GM12878 (cell line): ENCODE results near the gene AIF1. TPM values are rescaled to one million over a fixed set of nuclear protein-coding genes. Genes with fewer than 3 reads are reported as not detected.

Experiments used
- ATAC-seq: fragments of 200-7000 bp; cut with Tn5 transposase; 3 replicates; pipeline ENCODE4 v1.9.1; 2020; ENCODE audit warnings: mild to moderate bottlenecking, moderate library complexity
- BruUV-seq: library from RNA; stranded (reverse); fragments of 400-500 nt; replicated peaks from 2 replicates; lab custom pipeline; 2021; lab: Mats Ljungman, UMichigan
- CTCF ChIA-PET: fragments of 300-600 bp; sonication (Branson Sonifier 250); formaldehyde crosslinking; extraction: SDS; loops from one replicate; lab custom pipeline; 2021; ENCODE audit warnings: inconsistent platforms; lab: Yijun Ruan, JAX
- POLR2A ChIA-PET: fragments of 350-600 bp; formaldehyde crosslinking; extraction: SDS; loops from one replicate; lab custom pipeline; 2021; ENCODE audit warnings: inconsistent platforms; lab: Charles Lee
- RAD21 ChIA-PET: fragments of 300-600 bp; sonication (Branson Sonifier 250); formaldehyde crosslinking; loops from one replicate; lab custom pipeline; 2023; ENCODE audit warnings: antibody characterized with exemption; ENCODE audit not compliant: unreplicated experiment; lab: Charles Lee
- SMC1A ChIA-PET: fragments of 300-600 bp; sonication (Branson Sonifier 250); formaldehyde crosslinking; loops from one replicate; lab custom pipeline; 2023; ENCODE audit not compliant: unreplicated experiment, uncharacterized antibody; lab: Charles Lee
- DNase-seq: peaks from one replicate; pipeline ENCODE4 v3.0.0-alpha.2; 2011; ENCODE audit warnings: low read depth, low spot score
- FAIRE-seq: peaks from 3 replicates; lab custom pipeline; 2011; peaks lifted over from hg19 to GRCh38; lab: Jason Lieb, UNC
- H2AFZ ChIP-seq: 2 replicates; pipeline ENCODE4 v1.6.0; 2011; ENCODE audit warnings: low read depth, low read length, control low read depth; ENCODE audit not compliant: control insufficient read depth
- H3K27ac ChIP-seq: 2 replicates; pipeline ENCODE4 v1.5.1; 2011; ENCODE audit warnings: control low read depth; ENCODE audit not compliant: control insufficient read depth, insufficient read depth
- H3K27me3 ChIP-seq, 2 experiments: replicated peaks in 1 of 2; 2 replicates each; pipeline versions ENCODE4 v1.6.0 to v1.6.1; 2011; ENCODE audit warnings: low read length in 1 of 2; ENCODE audit not compliant: control insufficient read depth in 2 of 2, insufficient read depth in 2 of 2
- H3K36me3 ChIP-seq, 2 experiments: 2 replicates each; pipeline ENCODE4 v1.5.1; 2011; ENCODE audit warnings: low read length in 1 of 2; ENCODE audit not compliant: control insufficient read depth in 2 of 2, insufficient read depth in 2 of 2
- H3K4me1 ChIP-seq: 2 replicates; pipeline ENCODE4 v1.6.1; 2011; ENCODE audit warnings: mild to moderate bottlenecking, low read length, moderate library complexity, mixed read lengths; ENCODE audit not compliant: control insufficient read depth, insufficient read depth
- H3K4me2 ChIP-seq: 2 replicates; pipeline ENCODE4 v1.6.0; 2011; ENCODE audit warnings: control low read depth; ENCODE audit not compliant: control insufficient read depth, insufficient read depth
- H3K4me3 ChIP-seq: fragments of 200-600 bp; sonication (generic); 2 replicates; pipeline ENCODE4 v1.5.1; 2016
- H3K79me2 ChIP-seq: 2 replicates; pipeline ENCODE4 v1.6.0; 2011; ENCODE audit warnings: low read length; ENCODE audit not compliant: control insufficient read depth, insufficient read depth
- H3K9ac ChIP-seq: 2 replicates; pipeline ENCODE4 v1.8.0; 2011; ENCODE audit warnings: low read length, control low read depth, mixed read lengths; ENCODE audit not compliant: control insufficient read depth, insufficient read depth
- H3K9me3 ChIP-seq: replicated peaks from 3 replicates; pipeline ENCODE4 v1.5.1; 2011; ENCODE audit warnings: mild to moderate bottlenecking, low read length; ENCODE audit not compliant: control insufficient read depth, insufficient read depth
- H4K20me1 ChIP-seq: 2 replicates; pipeline ENCODE4 v1.6.0; 2011; ENCODE audit not compliant: control insufficient read depth, insufficient read depth
- HCFC1 ChIP-seq: fragments of 150-350 bp; IDR thresholded peaks from 2 replicates; pipeline ENCODE4 v1.6.1; 2014; ENCODE audit warnings: low read length
- HDGF ChIP-seq: fragments of 450-650 bp; IDR thresholded peaks from 2 replicates; pipeline ENCODE4 v1.6.1; 2016; ENCODE audit warnings: antibody characterized with exemption
- NR2F1 ChIP-seq: fragments of 450-650 bp; conservative IDR thresholded peaks from 2 replicates; pipeline ENCODE4 v1.6.1; 2017; ENCODE audit warnings: mild to moderate bottlenecking
- NRF1 ChIP-seq: conservative IDR thresholded peaks from 2 replicates; pipeline ENCODE4 v1.6.1; 2011; ENCODE audit warnings: mild to moderate bottlenecking, low read depth, low read length, improper control_type of control experiment
- POLR2AphosphoS2 ChIP-seq: IDR thresholded peaks from 2 replicates; pipeline ENCODE4 v1.6.1; 2011; ENCODE audit warnings: low read depth, mild to moderate bottlenecking, low read length, improper control_type of control experiment, moderate library complexity
- SREBF1 ChIP-seq: IDR thresholded peaks from 2 replicates; pipeline ENCODE4 v1.6.1; 2012; ENCODE audit warnings: mild to moderate bottlenecking, low read length
- WGBS: methylation state at CpG from one replicate; pipeline ENCODE4 v1.1.6; 2016; ENCODE audit warnings: low lambda C conversion rate; ENCODE audit not compliant: insufficient replicate concordance, insufficient coverage; ENCODE audit errors: missing lambda C conversion rate; 5-methylcytosine and 5-hydroxymethylcytosine counted together
- in situ Hi-C: fragments of 300-500 bp; cut with MboI; formaldehyde crosslinking; loops from 9 replicates; pipeline ENCODE4 v1.14.3; 2018; ENCODE audit warnings: mixed read lengths
- intact Hi-C: fragments of 100-400 bp; cut with micrococcal nuclease; formaldehyde crosslinking; loops from one replicate; pipeline ENCODE4 v1.14.2; 2022; ENCODE audit not compliant: unreplicated experiment
- polyA plus RNA-seq, 11 experiments: library from polyadenylated mRNA; depleted of rRNA in 4 of 11; unstranded in 6 of 11; stranded (reverse) in 5 of 11; fragments of >200 nt; fragmentation: Nextera tagmentation in 4 of 11; fragmentation: Illumina TruSeq in 1 of 11; extraction: Ambion mirVana in 4 of 11; extraction: Trizol in 1 of 11; gene quantifications; 1 replicate in 1 of 11; 2 replicates in 10 of 11; pipeline versions ENCODE4 v1.2.1 to v1.2.3, GENCODE V29; 2011 to 2016; ENCODE audit warnings: inconsistent platforms in 2 of 11, missing spikeins in 2 of 11, low read depth in 1 of 11
- total RNA-seq, 4 experiments: library from RNA; depleted of rRNA in 3 of 4; stranded (reverse); fragments of >200 nt in 3 of 4; fragmentation: Illumina TruSeq in 1 of 4; extraction: Trizol in 1 of 4; gene quantifications; 2 replicates each; pipeline versions ENCODE4 v1.2.1 to v1.2.3, GENCODE V29; 2013 to 2021
- TF ChIP-seq, protein P1 (sequence below), 3 experiments: IDR thresholded peaks in 2 of 3; conservative IDR thresholded peaks in 1 of 3; 2 replicates each; pipeline ENCODE4 v1.5.1; 2011; ENCODE audit warnings: low read depth in 3 of 3, low read length in 3 of 3, mild to moderate bottlenecking in 3 of 3, control low read depth in 2 of 3, moderate library complexity in 2 of 3, inconsistent platforms in 1 of 3, mixed read lengths in 1 of 3; ENCODE audit not compliant: control insufficient read depth in 2 of 3, insufficient read depth in 1 of 3; ENCODE audit errors: extremely low read depth in 1 of 3

Gene AIF1
- total and polyA plus RNA-seq, 10 of the 15 experiments (the other 5 are each of a cell fraction or from before 2014, with no cell fraction given), result 1.9 to 256 (median 134) TPM

DNA sequence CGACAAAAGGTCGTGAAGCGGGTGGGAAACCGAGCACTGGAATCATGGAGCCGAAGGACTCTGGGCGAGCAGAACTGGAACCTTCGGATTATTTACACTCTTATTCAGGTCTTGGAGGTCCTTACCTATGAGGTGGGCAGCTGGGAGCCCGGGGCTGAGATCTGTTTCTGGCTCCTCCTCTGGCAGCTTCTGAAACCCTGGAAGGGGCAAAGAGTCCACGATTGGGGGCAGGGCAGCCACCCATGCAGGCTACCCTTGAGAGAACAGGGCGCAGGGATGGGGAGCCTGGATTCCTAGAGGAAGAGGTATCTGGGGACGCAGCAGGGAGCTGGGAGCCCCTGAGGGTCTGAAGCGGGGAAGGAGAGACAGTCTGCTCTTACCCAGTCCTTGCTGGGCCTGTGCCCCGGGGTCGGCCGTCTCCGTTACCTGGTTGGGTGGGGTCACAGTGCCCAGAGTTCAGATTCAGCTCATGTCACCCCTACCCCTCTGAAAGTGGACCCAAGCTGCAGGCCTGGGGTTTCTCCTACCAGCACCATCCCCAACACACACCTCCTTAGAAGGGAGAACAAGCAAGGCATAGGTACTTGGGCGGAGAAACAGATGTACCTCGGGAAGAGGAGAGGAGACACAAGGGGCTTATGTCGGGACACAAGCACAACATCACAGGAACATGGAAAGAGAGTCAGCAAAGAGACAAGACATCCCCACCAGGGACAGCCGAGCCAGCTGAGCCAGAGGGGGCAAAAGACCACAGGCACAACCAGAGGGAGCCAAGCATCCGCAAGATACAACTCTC is 33.4 kb upstream of the AIF1 start:
- Histone ChIP-seq H3K4me3 (peak overlapping the region; percentile 93), H3K9ac (peak overlapping the region; percentile 90), H3K79me2 (peaks cover 57% of the 10 kb centered on the region), H3K36me3 (peaks cover 0 to 7% of the 10 kb centered on the region in 2 experiments; a peak in 2 of 4 replicates), H3K27ac (peak overlapping the region; percentile 91), H3K27me3 (no peaks in the 10 kb centered on the region), H2AFZ (peak overlapping the region; percentile 76; the same call in 1 of the 2 replicates), H3K9me3 (no peaks in the 10 kb centered on the region), H3K4me2 (peak overlapping the region; percentile 95), H4K20me1 (no peaks in the 10 kb centered on the region), H3K4me1 (peaks cover 48% of the 10 kb centered on the region)
- in situ Hi-C loops, result no loop called here
- FAIRE-seq, result no peak
- BruUV-seq, result TSS peak; percentile 79
- RAD21 ChIA-PET, result interaction anchor here (1.0 to 17.5 kb wide), 9 partner anchors 7 to 249 kb away, joined by 3 to 620 read pairs (median 5); partner anchors contain the start of genes AIF1, ATP6V1G2, DDX39B and LTA
- WGBS, result 2% methylated on average over 21 of the region's 21 CpGs
- ATAC-seq, result peak; percentile 1; the same call in 1 of the 3 replicates
- CTCF ChIA-PET, result interaction anchor here (0.7 to 31.0 kb wide), 9 partner anchors 8 to 379 kb away, joined by 3 to 2098 read pairs (median 5); partner anchors contain the start of genes ATP6V1G2, DDX39B, LST1 and LTA
- SMC1A ChIA-PET, result interaction anchor here (1.2 to 45.5 kb wide), 6 partner anchors 6 to 248 kb away, joined by 3 to 1989 read pairs (median 32); partner anchors contain the start of genes ATP6V1G2, DDX39B, LTA and NCR3
- intact Hi-C loops, result loop anchor here (2.0 kb wide), 2 partner anchors 23 to 31 kb away; no protein-coding TSS in a partner anchor
- POLR2A ChIA-PET, result interaction anchor here (1.1 to 17.1 kb wide), 10 partner anchors 9 to 87 kb away, joined by 3 to 282 read pairs (median 6); partner anchors contain the start of genes ATP6V1G2, GPANK1, LTA and NCR3
- TF ChIP-seq, protein P1, sequence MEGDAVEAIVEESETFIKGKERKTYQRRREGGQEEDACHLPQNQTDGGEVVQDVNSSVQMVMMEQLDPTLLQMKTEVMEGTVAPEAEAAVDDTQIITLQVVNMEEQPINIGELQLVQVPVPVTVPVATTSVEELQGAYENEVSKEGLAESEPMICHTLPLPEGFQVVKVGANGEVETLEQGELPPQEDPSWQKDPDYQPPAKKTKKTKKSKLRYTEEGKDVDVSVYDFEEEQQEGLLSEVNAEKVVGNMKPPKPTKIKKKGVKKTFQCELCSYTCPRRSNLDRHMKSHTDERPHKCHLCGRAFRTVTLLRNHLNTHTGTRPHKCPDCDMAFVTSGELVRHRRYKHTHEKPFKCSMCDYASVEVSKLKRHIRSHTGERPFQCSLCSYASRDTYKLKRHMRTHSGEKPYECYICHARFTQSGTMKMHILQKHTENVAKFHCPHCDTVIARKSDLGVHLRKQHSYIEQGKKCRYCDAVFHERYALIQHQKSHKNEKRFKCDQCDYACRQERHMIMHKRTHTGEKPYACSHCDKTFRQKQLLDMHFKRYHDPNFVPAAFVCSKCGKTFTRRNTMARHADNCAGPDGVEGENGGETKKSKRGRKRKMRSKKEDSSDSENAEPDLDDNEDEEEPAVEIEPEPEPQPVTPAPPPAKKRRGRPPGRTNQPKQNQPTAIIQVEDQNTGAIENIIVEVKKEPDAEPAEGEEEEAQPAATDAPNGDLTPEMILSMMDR (IDR thresholded peaks at IDR 0.05 in 2 of 3, conservative IDR thresholded peaks at IDR 0.05 in 1 of 3; ENCODE audit: control insufficient read depth in 2 of 3, extremely low read depth in 1 of 3, insufficient read depth in 1 of 3, low read depth in 3 of 3, low read length in 3 of 3), result peak in 1 of 3 experiments; percentile 16; a peak in 1 of 6 replicates
- TF ChIP-seq POLR2AphosphoS2 (0 out of 2 replicates have a peak, but pooled peaks have one; percentile 13), HCFC1 (no peak), NR2F1 (no peak), HDGF (peak; percentile 59; the same call in 1 of the 2 replicates), SREBF1 (no peak), NRF1 (no peak)
- TF ChIP-seq, all 136 proteins: peak for 3
- no peak for DNase-seq
